H9 (cell line): ENCODE data around the gene HOXA7. TPM values are rescaled to one million over a fixed set of nuclear protein-coding genes. Genes with fewer than 3 reads are reported as not detected.

ENCODE experiments used
- DNase-seq: peaks from one replicate; pipeline ENCODE4 v3.0.0-alpha.2; 2017
- H2AFZ ChIP-seq: one replicate; pipeline ENCODE4 v1.6.1; 2013; ENCODE audit warnings: mild to moderate bottlenecking, low read length, control low read depth, moderate library complexity
- H2AK5ac ChIP-seq: 2 replicates; pipeline ENCODE4 v1.6.1; 2013; ENCODE audit warnings: low read length, control low read depth, mixed read lengths; ENCODE audit not compliant: insufficient read length
- H2BK120ac ChIP-seq: one replicate; pipeline ENCODE4 v1.6.1; 2013; ENCODE audit warnings: low read depth, mild to moderate bottlenecking, low read length, control low read depth, inconsistent platforms; ENCODE audit not compliant: poor library complexity, severe bottlenecking
- H2BK12ac ChIP-seq: 2 replicates; pipeline ENCODE4 v1.6.1; 2013; ENCODE audit warnings: low read length, control low read depth, mixed read lengths, low read depth; ENCODE audit not compliant: insufficient read length
- H2BK15ac ChIP-seq: 2 replicates; pipeline ENCODE4 v1.6.1; 2013; ENCODE audit warnings: low read depth, low read length, control low read depth
- H2BK20ac ChIP-seq: one replicate; pipeline ENCODE4 v1.6.1; 2013; ENCODE audit warnings: low read depth, mild to moderate bottlenecking, low read length, control low read depth, inconsistent platforms; ENCODE audit not compliant: poor library complexity, severe bottlenecking
- H2BK5ac ChIP-seq: 2 replicates; pipeline ENCODE4 v1.6.1; 2013; ENCODE audit warnings: low read length, control low read depth, mixed read lengths; ENCODE audit not compliant: insufficient read length
- H3K14ac ChIP-seq: 2 replicates; pipeline ENCODE4 v1.6.1; 2013; ENCODE audit warnings: low read length, control low read depth; ENCODE audit not compliant: insufficient read depth
- H3K18ac ChIP-seq: 2 replicates; pipeline ENCODE4 v1.6.1; 2013; ENCODE audit warnings: low read depth, mild to moderate bottlenecking, mixed read lengths, low read length, control low read depth; ENCODE audit not compliant: insufficient read length
- H3K23ac ChIP-seq: 2 replicates; pipeline ENCODE4 v1.6.1; 2013; ENCODE audit warnings: low read length, control low read depth, mixed read lengths, low read depth; ENCODE audit not compliant: insufficient read length
- H3K23me2 ChIP-seq: 2 replicates; pipeline ENCODE4 v1.6.1; 2013; ENCODE audit warnings: low read depth, mild to moderate bottlenecking, mixed read lengths, low read length, control low read depth; ENCODE audit not compliant: insufficient read length, poor library complexity, severe bottlenecking
- H3K27ac ChIP-seq: 2 replicates; pipeline ENCODE4 v1.5.1; 2013; ENCODE audit warnings: low read length, control low read depth, mixed read lengths, low read depth; ENCODE audit not compliant: insufficient read length
- H3K27me3 ChIP-seq: 2 replicates; pipeline ENCODE4 v1.6.1; 2013; ENCODE audit warnings: low read length, control low read depth, inconsistent platforms; ENCODE audit not compliant: insufficient read depth
- H3K4ac ChIP-seq: 2 replicates; pipeline ENCODE4 v1.6.1; 2013; ENCODE audit warnings: low read depth, mild to moderate bottlenecking, control low read depth, inconsistent platforms, low read length, moderate library complexity
- H3K4me1 ChIP-seq: 2 replicates; pipeline ENCODE4 v1.6.1; 2013; ENCODE audit warnings: low read length, control low read depth, inconsistent platforms; ENCODE audit not compliant: insufficient read depth
- H3K4me2 ChIP-seq: 2 replicates; pipeline ENCODE4 v1.6.1; 2013; ENCODE audit warnings: low read length, control low read depth, mixed read lengths; ENCODE audit not compliant: insufficient read length, insufficient read depth
- H3K56ac ChIP-seq: 2 replicates; pipeline ENCODE4 v1.6.1; 2013; ENCODE audit warnings: low read depth, mild to moderate bottlenecking, mixed read lengths, low read length, control low read depth; ENCODE audit not compliant: insufficient read length
- H3K79me1 ChIP-seq: 2 replicates; pipeline ENCODE4 v1.6.1; 2013; ENCODE audit warnings: low read depth, mild to moderate bottlenecking, moderate library complexity, low read length, control low read depth, inconsistent platforms; ENCODE audit not compliant: insufficient read depth, poor library complexity, severe bottlenecking
- H3K79me2 ChIP-seq: 2 replicates; pipeline ENCODE4 v1.6.1; 2013; ENCODE audit warnings: low read length, control low read depth, inconsistent platforms; ENCODE audit not compliant: insufficient read depth
- H3K9ac ChIP-seq: 2 replicates; pipeline ENCODE4 v1.6.1; 2013; ENCODE audit warnings: low read length, control low read depth, mixed read lengths; ENCODE audit not compliant: insufficient read length; ENCODE audit errors: extremely low read depth
- H3K9me3 ChIP-seq: one replicate; pipeline ENCODE4 v1.6.1; 2013; ENCODE audit warnings: low read depth, low read length, inconsistent platforms; ENCODE audit not compliant: control insufficient read depth
- H3T11ph ChIP-seq: one replicate; pipeline ENCODE4 v1.6.1; 2013; ENCODE audit warnings: mild to moderate bottlenecking, low read length, control low read depth, inconsistent platforms
- H4K20me1 ChIP-seq: one replicate; pipeline ENCODE4 v1.6.1; 2013; ENCODE audit not compliant: control insufficient read depth, insufficient read length, insufficient read depth
- H4K5ac ChIP-seq: 2 replicates; pipeline ENCODE4 v1.6.1; 2013; ENCODE audit warnings: low read depth, mild to moderate bottlenecking, mixed read lengths, low read length, control low read depth; ENCODE audit not compliant: insufficient read length
- H4K8ac ChIP-seq: replicated peaks from 2 replicates; pipeline ENCODE4 v1.6.1; 2013; ENCODE audit warnings: low read length, control low read depth, mixed read lengths, low read depth; ENCODE audit not compliant: insufficient read length
- H4K91ac ChIP-seq: 2 replicates; pipeline ENCODE4 v1.6.1; 2013; ENCODE audit warnings: low read depth, mild to moderate bottlenecking, moderate library complexity, mixed read lengths, low read length, control low read depth; ENCODE audit not compliant: insufficient read length
- H3K27ac Mint-ChIP-seq, 3 experiments: 2 replicates in 2 of 3; 3 replicates in 1 of 3; pipeline ENCODE4 v1.8.0; 2020 to 2021; ENCODE audit warnings: mixed read lengths in 3 of 3, mild to moderate bottlenecking in 1 of 3, moderate library complexity in 1 of 3
- H3K27me3 Mint-ChIP-seq: 2 replicates; pipeline ENCODE4 v1.8.0; 2021; ENCODE audit warnings: low read depth, mild to moderate bottlenecking, moderate library complexity, mixed read lengths
- H3K36me3 Mint-ChIP-seq, 3 experiments: 2 replicates in 2 of 3; 3 replicates in 1 of 3; pipeline ENCODE4 v1.8.0; 2020 to 2021; ENCODE audit warnings: low read depth in 3 of 3, mixed read lengths in 3 of 3; ENCODE audit not compliant: insufficient read depth in 1 of 3
- H3K4me1 Mint-ChIP-seq, 2 experiments: 2 replicates each; pipeline ENCODE4 v1.8.0; 2020; ENCODE audit warnings: mixed read lengths in 2 of 2
- H3K4me3 Mint-ChIP-seq, 2 experiments: 2 replicates in 1 of 2; 3 replicates in 1 of 2; pipeline ENCODE4 v1.8.0; 2020 to 2021; ENCODE audit warnings: mild to moderate bottlenecking in 2 of 2, mixed read lengths in 2 of 2, moderate library complexity in 1 of 2
- H3K9me3 Mint-ChIP-seq, 2 experiments: 2 replicates in 1 of 2; 3 replicates in 1 of 2; pipeline ENCODE4 v1.8.0; 2020; ENCODE audit warnings: mild to moderate bottlenecking in 2 of 2, mixed read lengths in 2 of 2, moderate library complexity in 1 of 2
- WGBS: extraction: QIAGEN DNeasy Blood & Tissue Kit; methylation state at CpG from one replicate; pipeline ENCODE4 v1.1.7; 2013; ENCODE audit warnings: missing lambda C conversion rate, low lambda C conversion rate, mixed read lengths; ENCODE audit not compliant: insufficient read length; ENCODE audit errors: extremely low coverage; 5-methylcytosine and 5-hydroxymethylcytosine counted together
- total RNA-seq: library from RNA; stranded (reverse); gene quantifications from 2 replicates; pipeline ENCODE4 v1.2.1, GENCODE V29; 2021
- TF ChIP-seq, protein P1 (sequence below): fragments of 200-600 bp; sonication (generic); conservative IDR thresholded peaks from 3 replicates; pipeline ENCODE4 v1.8.0; 2021; ENCODE audit warnings: antibody characterized with exemption, mild to moderate bottlenecking

HOXA7 gene
- total RNA-seq, 1 experiment from 2014 or later = not detected

DNA sequence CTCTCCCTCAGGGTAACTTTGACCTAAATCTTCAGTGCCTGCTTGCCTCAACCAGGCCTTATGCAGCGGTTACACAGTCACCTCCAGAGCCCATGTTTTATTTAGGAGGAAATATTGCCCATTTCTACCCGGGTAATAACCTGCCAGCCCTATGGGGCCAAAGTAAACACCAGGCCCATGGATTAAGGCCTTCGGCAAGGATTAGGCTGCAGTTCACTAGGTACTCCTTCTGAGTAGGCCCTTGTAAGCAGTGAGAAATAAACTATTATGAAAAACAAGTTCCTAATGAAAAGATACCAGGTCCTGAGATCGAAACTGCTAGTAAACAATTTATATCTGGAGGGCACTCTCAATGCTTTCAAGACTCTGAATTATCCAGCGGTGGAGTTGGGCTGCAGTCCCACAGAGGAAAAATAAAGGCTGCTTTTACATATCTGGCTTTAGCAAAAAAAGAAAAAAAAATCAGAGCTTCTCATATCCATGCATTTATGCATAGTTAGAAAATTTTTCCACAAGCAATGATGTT is 21.4 kb upstream of the HOXA7 start:
- H4K5ac ChIP-seq = no peak overlapping the region
- no peak overlapping the region for H3K18ac ChIP-seq
- H2BK12ac ChIP-seq = no peak overlapping the region
- H2AFZ ChIP-seq = no peak overlapping the region
- H3K79me2 ChIP-seq = no peaks in the 10 kb centered on the region
- DNase-seq = no peak
- Mint-ChIP-seq H3K4me3 (no peak overlapping the region), H3K9me3 (peaks cover 2 to 14% of the 10 kb centered on the region in 2 experiments; a peak in 1 of 5 replicates), H3K36me3 (no peaks in the 10 kb centered on the region; a peak in 2 of 7 replicates), H3K27me3 (peaks cover 98% of the 10 kb centered on the region), H3K27ac (no peak overlapping the region), H3K4me1 (peaks cover 3 to 12% of the 10 kb centered on the region in 2 experiments)
- no peak overlapping the region for H2BK20ac ChIP-seq
- no peak overlapping the region for H2BK120ac ChIP-seq
- no peak overlapping the region for H2BK15ac ChIP-seq
- no peak overlapping the region for H3K56ac ChIP-seq
- no peak overlapping the region for H2BK5ac ChIP-seq
- no peak overlapping the region for H3T11ph ChIP-seq
- no peaks in the 10 kb centered on the region for H3K23me2 ChIP-seq
- H3K9me3 ChIP-seq = no peaks in the 10 kb centered on the region
- no peaks in the 10 kb centered on the region for H3K79me1 ChIP-seq
- H3K14ac ChIP-seq = no peak overlapping the region
- WGBS = no CpG with 5 or more reads among the region's 5 CpGs
- H3K27ac ChIP-seq = no peak overlapping the region
- no peak overlapping the region for H3K9ac ChIP-seq
- H4K91ac ChIP-seq = no peak overlapping the region
- H3K4ac ChIP-seq = no peak overlapping the region
- no peak overlapping the region for H3K23ac ChIP-seq
- peaks cover 98% of the 10 kb centered on the region for H3K27me3 ChIP-seq
- H3K4me2 ChIP-seq = no peak overlapping the region
- TF ChIP-seq, protein P1, sequence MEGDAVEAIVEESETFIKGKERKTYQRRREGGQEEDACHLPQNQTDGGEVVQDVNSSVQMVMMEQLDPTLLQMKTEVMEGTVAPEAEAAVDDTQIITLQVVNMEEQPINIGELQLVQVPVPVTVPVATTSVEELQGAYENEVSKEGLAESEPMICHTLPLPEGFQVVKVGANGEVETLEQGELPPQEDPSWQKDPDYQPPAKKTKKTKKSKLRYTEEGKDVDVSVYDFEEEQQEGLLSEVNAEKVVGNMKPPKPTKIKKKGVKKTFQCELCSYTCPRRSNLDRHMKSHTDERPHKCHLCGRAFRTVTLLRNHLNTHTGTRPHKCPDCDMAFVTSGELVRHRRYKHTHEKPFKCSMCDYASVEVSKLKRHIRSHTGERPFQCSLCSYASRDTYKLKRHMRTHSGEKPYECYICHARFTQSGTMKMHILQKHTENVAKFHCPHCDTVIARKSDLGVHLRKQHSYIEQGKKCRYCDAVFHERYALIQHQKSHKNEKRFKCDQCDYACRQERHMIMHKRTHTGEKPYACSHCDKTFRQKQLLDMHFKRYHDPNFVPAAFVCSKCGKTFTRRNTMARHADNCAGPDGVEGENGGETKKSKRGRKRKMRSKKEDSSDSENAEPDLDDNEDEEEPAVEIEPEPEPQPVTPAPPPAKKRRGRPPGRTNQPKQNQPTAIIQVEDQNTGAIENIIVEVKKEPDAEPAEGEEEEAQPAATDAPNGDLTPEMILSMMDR = no peak
- H4K8ac ChIP-seq = no peak overlapping the region
- H3K4me1 ChIP-seq = no peaks in the 10 kb centered on the region
- H4K20me1 ChIP-seq = no peaks in the 10 kb centered on the region
- H2AK5ac ChIP-seq = no peak overlapping the region
